Measurements from ENCODE around the gene LMBR1L.

LMBR1L gene

DNA sequence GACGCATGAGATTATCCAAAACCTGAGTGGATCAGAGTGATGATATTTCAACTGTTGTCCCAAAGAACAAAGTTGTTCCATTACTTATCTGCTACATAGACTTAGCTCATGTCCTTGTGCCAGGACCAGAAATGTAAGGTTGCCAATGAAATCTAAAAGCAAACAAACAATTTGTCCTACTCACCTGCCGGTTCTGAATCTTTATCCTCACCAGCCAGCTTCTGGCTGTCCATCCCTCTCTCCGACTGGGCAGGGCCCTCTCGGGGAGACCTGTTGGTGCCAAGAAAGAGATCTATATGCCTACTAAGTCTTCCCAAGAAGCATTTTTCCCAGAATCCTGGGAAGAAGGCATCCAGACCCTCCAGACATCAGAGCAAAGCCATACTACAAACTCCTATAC lies 55.6 kb downstream of the LMBR1L start:
- H3K27ac Mint-ChIP-seq: no peak overlapping the region
- ATAC-seq: no peak
- H3K4me1 Mint-ChIP-seq: peaks cover 64% of the 10 kb centered on the region
- no peaks in the 10 kb centered on the region for H3K9me3 Mint-ChIP-seq
- H3K36me3 Mint-ChIP-seq: peaks cover 56% of the 10 kb centered on the region
- H3K27me3 Mint-ChIP-seq: no peaks in the 10 kb centered on the region
- H3K4me3 Mint-ChIP-seq: no peak overlapping the region

DNA sequence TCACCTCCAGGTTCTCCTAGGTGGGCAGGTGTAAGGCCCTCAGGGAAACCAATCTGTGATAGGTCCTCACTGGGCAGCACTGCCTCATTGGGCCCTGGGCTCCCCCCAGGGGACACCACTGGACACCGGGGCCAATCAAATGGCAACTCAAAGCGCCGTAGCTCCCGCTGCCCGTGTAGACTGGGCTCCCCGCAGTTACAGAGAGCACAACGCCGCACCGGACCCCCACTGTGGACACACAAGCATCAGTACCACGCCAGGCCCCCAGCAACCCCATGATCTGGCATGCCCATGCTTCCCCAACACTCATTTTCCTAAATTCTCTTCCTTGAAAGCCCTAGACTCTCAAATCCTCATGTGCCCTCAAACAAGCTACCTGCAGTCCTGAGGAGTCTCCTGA lies 56.1 kb downstream of the LMBR1L start:
- peaks cover 61% of the 10 kb centered on the region for H3K36me3 Mint-ChIP-seq
- ATAC-seq: no peak

DNA sequence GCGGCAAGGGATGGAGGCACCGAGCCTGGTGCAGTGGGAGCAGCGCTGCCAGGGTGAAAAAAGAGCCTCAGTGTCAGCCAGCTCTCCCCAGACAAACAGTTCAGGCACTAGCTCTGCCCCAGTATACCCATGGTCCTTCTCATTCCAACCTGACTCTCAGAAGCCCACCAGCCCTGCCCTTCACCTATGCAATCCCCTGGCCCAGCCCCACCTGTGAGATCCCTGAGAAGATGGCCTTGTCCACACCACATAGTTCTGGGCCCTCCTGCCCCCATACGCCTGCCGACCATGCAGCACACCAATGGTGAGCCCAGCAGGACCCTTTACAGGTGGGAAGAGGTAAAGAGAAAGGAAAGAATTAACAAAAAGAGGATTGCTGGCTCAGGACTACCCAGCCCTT lies 56.6 kb downstream of the LMBR1L start:
- no peak overlapping the region for H3K4me3 Mint-ChIP-seq
- no peaks in the 10 kb centered on the region for H3K27me3 Mint-ChIP-seq
- H3K36me3 Mint-ChIP-seq: peaks cover 64% of the 10 kb centered on the region
- H3K27ac Mint-ChIP-seq: no peak overlapping the region
- H3K9me3 Mint-ChIP-seq: no peaks in the 10 kb centered on the region
- no peak for ATAC-seq
- peaks cover 59% of the 10 kb centered on the region for H3K4me1 Mint-ChIP-seq

More for the DNA sequence above, 56.1 kb downstream of the LMBR1L start:
- Mint-ChIP-seq H3K4me1 (peaks cover 64% of the 10 kb centered on the region), H3K9me3 (no peaks in the 10 kb centered on the region), H3K27ac (no peak overlapping the region), H3K4me3 (no peak overlapping the region), H3K27me3 (no peaks in the 10 kb centered on the region)

DNA sequence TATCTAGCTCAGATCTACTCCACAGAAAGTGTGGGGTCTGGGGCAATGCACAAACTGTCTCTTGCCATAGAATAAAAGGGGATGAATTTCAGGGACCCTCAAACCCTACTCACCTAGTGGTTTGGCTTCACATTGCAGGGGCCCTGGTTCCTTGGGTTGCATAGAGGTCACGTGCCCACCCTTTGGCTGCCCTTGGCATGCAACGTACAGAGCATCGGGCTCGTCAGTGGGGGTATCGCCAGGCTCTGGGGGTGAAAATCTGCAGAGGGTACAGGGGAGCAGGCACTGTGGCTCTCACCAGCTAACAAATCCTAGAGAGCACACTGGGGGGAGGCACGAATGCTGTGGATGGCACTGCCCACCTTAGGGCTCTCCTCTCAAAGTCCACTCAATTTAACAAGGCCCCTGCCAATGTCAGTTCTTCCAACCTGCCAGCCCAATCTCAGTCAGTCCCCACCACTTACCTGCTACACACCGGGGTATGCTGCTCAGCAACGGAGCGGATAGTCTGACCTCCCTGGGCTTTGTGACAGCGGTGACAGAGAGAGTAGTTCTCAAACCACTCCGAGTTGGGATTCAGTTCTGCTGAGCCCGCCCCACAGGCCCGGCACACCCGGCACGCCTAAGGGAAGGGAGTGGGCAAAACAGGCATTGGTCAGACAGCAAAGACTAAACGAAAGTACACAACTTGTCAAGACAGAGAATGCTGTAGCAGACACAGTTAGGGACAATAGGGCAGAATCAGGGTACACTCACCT lies 58.0 kb downstream of the LMBR1L start:
- Mint-ChIP-seq H3K27ac (no peak overlapping the region), H3K4me1 (peaks cover 45% of the 10 kb centered on the region), H3K27me3 (no peaks in the 10 kb centered on the region), H3K9me3 (no peaks in the 10 kb centered on the region), H3K4me3 (no peak overlapping the region), H3K36me3 (peaks cover 79% of the 10 kb centered on the region)
- ATAC-seq: no peak

DNA sequence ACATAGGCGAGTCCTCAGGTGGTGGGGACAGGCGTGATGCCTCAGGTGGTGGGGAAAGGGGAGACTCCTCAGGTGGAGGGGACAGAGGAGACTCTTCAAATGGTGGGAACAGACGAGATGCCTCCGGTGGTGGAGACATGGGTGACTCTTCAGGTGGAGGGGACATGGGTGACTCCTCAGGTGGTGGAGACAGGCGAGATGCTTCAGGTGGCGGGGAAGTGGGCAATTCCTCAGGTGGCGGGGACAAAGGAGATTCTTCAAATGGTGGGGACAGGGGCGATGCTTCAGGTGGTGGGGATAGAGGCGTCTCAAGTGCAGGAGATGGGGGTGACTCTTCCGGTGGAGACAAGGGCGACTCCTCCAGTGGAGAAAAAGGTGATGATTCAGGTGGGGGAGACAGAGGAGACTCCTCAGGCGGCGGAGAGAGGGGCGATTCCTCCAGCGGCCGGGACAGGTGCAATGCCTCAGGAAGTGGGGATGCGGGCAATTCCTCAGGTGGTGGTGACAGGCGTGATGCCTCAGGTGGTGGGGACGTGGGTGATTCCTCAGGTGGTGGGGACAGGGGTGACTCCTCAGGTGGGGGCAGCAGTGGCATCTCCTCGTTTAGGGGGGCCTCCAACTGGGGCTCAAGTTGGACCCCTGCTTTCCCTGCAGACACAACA lies 58.7 kb downstream of the LMBR1L start:
- no peak for ATAC-seq
- Mint-ChIP-seq H3K27me3 (no peaks in the 10 kb centered on the region), H3K27ac (no peak overlapping the region), H3K4me3 (no peak overlapping the region), H3K4me1 (peaks cover 38% of the 10 kb centered on the region), H3K9me3 (no peaks in the 10 kb centered on the region), H3K36me3 (peaks cover 84% of the 10 kb centered on the region)

DNA sequence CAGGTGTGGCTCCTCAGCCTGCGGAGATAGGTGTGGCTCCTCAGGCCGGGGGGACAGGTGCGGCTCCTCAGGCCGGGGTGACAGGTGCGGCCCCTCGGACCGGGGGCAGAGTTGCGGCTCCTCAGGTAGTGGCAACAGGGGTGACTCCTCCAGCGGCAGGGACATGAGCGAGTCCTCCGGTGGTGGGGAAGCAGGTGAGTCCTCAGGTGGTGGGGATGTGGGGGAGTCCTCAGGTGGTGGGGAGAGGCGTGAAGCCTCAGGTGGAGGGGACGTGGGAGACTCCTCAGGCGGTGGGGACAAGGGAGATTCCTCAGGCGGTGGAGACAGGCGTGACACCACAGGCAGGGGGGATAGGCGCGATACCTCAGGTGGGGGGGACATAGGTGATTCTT lies 59.3 kb downstream of the LMBR1L start:
- Mint-ChIP-seq H3K36me3 (peaks cover 90% of the 10 kb centered on the region), H3K27me3 (no peaks in the 10 kb centered on the region)
- ATAC-seq: no peak

DNA sequence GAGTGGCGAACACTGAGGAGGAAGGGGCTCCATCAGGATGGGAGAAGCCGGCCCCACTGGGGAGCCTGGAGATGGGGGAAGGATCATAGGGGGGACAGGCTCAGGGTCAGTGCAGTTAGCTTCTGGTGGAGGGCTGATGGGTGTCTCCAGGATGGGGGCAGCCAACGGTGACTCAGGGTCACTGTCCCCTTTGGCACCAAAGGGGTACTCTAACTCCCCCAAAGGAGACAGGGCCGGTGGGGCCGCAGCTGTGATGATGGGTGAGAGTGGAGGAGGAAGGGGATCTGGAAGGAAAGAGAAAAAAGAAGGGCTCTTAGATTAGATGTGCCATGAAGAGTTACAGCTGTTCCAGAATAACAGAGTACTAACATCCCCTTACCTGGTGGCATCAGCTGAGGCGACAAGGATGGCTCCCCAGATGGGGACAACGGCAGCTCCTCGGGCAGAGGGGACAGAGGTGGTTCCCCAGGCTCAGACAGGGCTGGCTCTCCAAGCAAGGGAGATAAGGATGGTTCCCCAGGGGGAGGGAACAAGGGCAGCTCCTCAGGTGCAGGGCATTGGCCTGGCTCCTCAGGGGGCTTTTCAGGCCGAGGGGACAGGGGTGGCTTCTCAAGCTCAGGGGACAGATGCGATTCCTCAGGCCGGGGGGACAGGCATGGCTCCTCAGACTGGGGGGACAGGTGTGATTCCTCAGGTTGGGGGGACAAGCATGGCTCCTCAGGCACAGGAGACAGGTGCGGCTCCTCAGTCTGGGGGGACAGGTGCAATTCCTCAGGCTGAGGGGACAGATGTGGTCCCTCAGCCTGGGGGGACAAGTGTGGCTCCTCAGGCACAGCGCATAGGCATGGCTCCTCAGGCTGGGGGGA lies 59.9 kb downstream of the LMBR1L start:
- Mint-ChIP-seq H3K9me3 (no peaks in the 10 kb centered on the region), H3K27me3 (no peaks in the 10 kb centered on the region), H3K27ac (no peak overlapping the region), H3K36me3 (peaks cover 92% of the 10 kb centered on the region), H3K4me3 (no peak overlapping the region), H3K4me1 (peaks cover 26% of the 10 kb centered on the region)
- ATAC-seq: no peak

More for the DNA sequence above, 59.3 kb downstream of the LMBR1L start:
- Mint-ChIP-seq H3K4me3 (no peak overlapping the region), H3K4me1 (peaks cover 32% of the 10 kb centered on the region), H3K27ac (no peak overlapping the region), H3K9me3 (no peaks in the 10 kb centered on the region)

DNA sequence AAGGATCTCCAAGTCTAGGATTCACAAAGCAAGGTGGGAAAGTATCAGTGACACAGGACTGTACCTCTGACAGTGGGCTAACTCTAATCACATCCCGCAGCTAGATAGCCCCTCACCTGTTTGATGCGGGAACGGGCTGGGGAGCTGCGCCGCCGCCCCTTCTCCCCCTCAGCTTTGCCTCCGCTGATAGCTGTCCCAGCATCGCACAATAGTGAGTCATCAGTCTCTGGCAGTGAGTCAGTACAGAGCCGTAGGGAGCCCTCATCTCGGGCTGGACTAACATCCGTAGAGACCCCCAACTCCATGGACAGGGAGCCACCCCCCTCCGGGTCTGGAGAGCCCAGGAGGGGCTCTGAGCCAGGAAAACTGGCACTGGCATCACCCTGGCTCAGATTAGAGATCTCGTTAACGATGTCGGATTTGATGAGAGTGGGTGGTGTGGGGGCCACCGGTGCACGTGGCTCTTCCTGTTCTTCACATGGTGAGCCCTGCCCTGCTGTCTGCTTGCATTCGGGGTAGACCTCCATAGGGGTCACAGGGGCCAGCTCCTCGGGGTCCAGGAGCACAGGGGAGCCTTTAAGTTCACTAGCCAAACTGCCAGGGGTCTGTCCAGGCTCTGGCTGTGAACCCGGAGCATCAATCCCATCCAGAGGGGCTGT lies 61.0 kb downstream of the LMBR1L start:
- ATAC-seq: no peak
- peaks cover 15% of the 10 kb centered on the region for H3K4me1 Mint-ChIP-seq
- H3K4me3 Mint-ChIP-seq: no peak overlapping the region

DNA sequence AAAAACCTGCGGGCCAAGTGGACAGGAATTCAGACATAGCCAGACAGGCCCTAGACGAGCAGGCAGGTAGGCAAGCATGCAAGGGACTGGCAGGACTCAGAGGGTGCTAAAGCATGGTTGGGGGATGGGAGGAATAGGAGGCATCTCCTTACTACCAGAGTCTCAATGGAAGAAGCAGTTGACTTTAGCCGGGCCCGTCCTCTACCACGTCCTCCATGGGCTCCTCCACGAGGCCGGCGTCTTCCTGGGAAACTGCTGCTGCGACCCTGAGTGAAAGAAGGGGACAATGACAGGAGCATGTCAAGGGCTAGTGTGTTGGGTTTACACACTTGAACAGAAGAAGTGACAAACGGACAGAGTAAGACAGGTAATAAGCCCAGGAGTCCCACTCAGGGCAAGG lies 61.7 kb downstream of the LMBR1L start:
- Mint-ChIP-seq H3K27me3 (no peaks in the 10 kb centered on the region), H3K36me3 (peaks cover 93% of the 10 kb centered on the region), H3K4me1 (peaks cover 8% of the 10 kb centered on the region), H3K27ac (no peak overlapping the region), H3K9me3 (no peaks in the 10 kb centered on the region), H3K4me3 (no peak overlapping the region)
- no peak for ATAC-seq

More for the DNA sequence above, 61.0 kb downstream of the LMBR1L start:
- no peaks in the 10 kb centered on the region for H3K9me3 Mint-ChIP-seq
- no peak overlapping the region for H3K27ac Mint-ChIP-seq
- H3K36me3 Mint-ChIP-seq: peaks cover 92% of the 10 kb centered on the region
- no peaks in the 10 kb centered on the region for H3K27me3 Mint-ChIP-seq
